NCI-H2107 (cell line): Measurements from ENCODE around the gene LINGO4.

Source experiments
- DNase-seq: peaks from one replicate; lab custom pipeline; 2025; lab: John Stamatoyannopoulos, UW

LINGO4 gene

DNA sequence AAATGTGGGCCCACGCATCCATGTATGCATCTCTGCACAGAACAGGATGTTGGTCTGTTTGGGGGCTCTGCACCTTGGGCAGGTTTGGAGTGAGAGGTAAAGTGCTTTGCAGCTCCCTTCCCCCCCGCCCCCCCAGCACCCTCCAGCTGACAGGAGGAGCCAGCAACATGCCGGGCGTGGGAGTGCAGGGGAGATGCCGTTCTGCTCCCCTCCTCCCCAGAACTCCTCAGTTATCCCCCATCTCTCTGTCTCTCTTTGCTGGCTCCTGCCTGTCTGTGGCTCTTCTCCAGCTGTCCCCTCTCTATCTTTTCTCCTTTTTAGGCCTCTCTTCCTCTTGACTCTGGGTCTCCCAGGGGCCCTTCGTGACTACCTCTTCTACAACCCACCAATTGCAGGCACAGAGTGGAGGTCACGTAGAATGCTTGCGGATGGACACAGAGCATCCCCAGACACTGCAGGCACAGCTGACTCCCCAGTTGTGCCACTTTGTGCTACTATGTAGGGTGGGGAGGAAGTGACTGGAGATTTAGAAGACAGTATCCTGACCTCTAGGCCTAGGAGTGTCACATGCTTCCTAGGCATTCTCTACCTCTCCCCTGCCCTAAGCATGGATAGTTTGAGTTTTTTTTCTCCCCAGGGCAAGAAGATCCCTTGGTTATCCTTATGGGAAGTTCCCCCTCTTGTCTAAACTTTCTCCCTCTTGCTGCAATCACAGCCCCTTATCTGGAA lies 28.1 kb upstream of the LINGO4 start:
- no peak for DNase-seq

GRCh38 chr1:151832318-151832980 lies 27.2 kb upstream of the LINGO4 start:
- peak; percentile 82 for DNase-seq

GRCh38 chr1:151831605-151832004 lies 26.4 kb upstream of the LINGO4 start, which contains the start of gene RORC:
Gene RORC (minus strand): TSS chr1:151831802. CDS start chr1:151831764, 38 bp downstream.
- DNase-seq = no peak

DNA sequence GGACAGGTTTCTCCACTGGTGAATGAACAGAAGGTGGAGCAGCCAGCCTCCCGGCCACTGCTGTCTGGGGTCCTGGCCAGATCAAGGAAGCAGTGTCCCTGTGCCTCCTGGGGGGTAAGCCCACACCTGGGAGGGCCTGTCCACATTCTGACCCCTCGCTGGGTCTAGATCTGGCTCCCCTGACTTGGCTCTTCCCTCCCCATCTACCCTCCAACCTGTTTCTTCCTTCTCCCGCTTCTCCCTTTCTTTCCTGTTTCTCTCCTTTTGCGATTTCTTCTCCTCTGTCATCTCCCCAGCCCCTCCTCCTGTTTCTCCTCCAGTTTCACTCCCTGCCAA lies 26.0 kb upstream of the LINGO4 start:
- no peak for DNase-seq

DNA sequence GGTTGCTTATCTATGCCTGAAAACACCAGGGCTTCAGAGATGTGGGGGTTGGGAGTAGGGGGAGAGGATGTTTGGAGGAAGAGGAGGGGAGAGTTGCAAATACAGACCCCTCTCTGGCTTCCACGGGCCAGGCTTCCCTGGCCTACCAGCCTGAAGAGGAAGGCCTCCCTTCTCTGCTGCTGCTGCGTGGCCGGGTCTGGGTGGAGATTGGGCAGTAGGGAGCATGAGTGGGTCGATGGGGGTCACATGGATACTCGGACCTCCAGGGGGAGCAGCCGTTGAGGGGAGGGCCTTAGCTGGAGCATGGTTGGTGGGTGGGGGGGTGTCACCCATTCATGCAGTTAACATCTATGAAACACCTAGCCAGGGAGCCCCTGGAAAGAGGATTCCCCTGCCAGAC lies 24.8 kb upstream of the LINGO4 start:
- no peak for DNase-seq

- DNase-seq = no peak
Observed at GRCh38 chr1:151829352-151830046, 24.3 kb upstream of the LINGO4 start.

- DNase-seq = no peak
Observed at GRCh38 chr1:151828921-151829320, 23.7 kb upstream of the LINGO4 start.

GRCh38 chr1:151827853-151828252 lies 22.6 kb upstream of the LINGO4 start:
- no peak for DNase-seq

- no peak for DNase-seq
Observed at GRCh38 chr1:151825751-151826660, 20.8 kb upstream of the LINGO4 start.

DNA sequence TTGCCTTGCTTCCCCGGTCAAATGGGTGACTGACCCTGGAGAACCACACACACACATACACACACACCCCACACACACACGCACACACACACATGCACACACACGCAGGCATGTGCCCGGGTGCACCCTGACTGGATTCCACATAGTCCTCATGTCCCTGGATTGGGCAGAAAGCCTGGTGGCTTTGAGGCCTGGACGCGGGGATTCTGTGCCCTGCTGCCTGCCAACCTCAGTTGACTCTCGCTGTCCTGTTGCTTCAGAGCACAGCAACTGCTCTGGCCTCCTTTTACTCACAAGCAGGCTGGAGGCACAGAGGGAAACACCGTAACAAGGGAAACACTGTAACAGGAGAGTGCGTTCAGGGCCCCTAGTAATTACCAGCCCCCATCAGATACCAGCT lies 20.0 kb upstream of the LINGO4 start:
- no peak for DNase-seq

GRCh38 chr1:151823175-151823574 lies 18.0 kb upstream of the LINGO4 start:
- DNase-seq = no peak

GRCh38 chr1:151822404-151822803 lies 17.2 kb upstream of the LINGO4 start:
- no peak for DNase-seq

DNA sequence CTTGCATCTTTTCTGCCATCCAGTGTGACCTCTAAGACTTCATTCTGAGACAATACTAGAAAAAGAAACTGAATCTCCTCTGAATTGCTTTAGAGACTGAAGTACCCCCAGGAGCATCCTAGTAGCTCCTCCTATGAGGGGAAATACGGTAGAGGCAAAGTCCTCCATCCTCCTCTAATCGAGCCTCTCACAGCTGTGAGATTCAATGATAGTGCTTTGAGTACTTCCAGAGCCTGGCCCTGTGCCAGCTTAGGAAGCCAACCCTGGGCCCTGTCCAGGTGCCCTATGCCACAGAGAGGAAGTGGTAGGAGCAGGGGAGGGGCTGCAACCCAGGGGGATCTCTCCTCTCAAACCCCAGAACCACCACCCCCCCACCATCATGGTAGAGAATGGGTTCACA lies 15.7 kb upstream of the LINGO4 start:
- no peak for DNase-seq

DNA sequence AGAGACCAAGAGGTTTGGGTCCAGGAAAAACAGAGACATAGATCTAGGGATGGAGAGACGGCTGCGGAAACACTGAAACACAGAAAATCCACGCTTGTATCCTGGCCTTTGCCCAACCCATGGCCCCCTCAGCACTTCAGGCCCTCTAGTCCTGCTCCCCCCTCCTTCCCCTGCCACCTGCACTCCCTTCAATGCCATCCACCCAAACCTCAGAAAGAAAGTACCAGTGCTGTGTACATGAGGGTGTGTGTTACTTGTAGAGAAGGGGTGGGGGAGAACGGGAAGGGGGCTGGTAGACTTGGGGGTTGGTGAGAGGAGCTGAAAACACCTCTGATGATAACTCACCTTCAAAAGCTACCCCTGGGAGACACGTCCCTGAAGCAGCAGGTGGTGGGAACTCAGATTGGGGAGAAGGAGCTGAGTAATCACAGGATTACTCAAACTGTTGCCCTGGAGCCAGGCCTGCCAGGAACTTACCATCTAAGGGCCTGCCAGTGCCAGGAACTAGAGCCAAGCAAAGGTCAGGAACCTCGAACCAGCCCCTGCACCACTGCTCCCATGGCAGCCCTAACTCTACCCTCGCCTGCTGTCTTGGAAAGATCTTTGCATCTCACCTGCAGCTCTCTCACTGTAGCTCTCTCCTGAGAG lies 14.9 kb upstream of the LINGO4 start:
- no peak for DNase-seq

DNA sequence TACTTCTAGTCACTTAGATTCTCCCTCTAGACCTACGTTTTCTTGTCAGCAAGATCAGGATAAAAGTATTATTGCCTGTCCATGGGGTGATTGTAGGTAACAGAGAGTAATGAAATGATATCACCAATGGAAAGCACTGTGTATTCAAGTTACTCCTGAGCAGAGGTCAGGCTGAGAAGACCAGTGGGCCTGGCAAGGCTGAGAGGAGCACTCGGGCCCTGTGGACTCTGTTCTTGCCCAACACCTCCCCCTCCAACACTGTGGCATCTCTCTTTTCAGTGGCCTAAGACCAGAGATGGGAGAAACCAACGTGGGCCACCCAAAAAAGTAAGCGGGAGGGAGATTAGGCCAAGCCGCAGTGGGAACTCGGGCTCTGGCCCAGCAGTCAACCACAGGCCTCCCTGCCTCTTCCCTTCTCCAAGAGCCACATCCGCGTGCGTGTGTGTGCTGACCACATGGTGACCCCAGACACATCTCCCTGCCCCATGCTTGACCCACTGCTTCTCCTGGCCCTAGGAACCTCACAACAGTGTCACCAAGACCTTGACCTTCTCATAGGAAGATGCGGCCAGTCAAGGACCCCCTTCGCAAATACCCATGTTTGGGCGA lies 14.1 kb upstream of the LINGO4 start:
- DNase-seq = no peak

DNA sequence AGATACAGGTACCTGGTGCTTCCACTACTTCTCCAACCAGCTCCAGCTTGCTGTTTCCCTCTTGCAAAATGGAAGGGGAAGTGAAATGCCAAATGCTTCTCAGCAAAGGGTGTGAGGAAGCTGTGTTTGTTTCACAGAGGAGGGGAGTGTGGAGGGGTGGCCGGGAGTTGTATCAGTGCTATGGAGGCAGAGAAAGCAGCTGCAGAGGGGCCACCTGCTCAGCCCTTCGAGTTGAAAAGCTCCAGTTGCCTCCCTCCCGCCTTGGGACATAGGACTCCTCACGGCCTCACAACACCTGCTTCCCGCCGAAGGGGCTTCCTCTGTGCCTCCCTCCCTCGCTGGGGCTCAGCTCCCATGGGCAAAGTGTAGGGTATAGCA lies 12.1 kb upstream of the LINGO4 start:
- no peak for DNase-seq

- no peak for DNase-seq
Observed at GRCh38 chr1:151816548-151817352, 11.5 kb upstream of the LINGO4 start.

- DNase-seq = no peak
Observed at GRCh38 chr1:151815716-151816327, 10.6 kb upstream of the LINGO4 start.

- DNase-seq = no peak
Observed at GRCh38 chr1:151814971-151815545, 9.8 kb upstream of the LINGO4 start.

DNA sequence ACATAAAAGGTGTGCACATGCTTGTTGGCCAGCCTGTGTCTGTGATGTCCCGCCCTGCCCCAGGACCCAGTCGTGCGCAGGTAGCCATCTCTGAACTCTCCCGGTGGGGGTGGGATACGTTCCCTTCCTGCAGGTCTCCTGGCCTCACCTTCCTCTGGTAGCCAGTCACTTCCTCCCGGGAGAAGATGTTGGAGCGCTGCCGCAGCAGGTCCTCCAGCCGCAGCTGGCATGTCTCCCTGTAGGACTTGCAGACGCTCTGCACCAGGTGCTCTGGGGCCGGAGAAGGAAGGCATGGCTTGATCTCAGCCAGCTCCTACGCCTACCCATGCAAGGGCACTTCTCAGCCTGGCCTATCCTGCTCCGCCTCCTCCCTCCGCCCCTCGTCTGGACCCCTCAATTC lies 9.2 kb upstream of the LINGO4 start:
- no peak for DNase-seq
